ENCODE data around the gene CTR9. TPM values are rescaled to one million over a fixed set of nuclear protein-coding genes. Genes with fewer than 3 reads are reported as not detected.
"Not testable (repeated sequence)": the region's sequence is repeated elsewhere in the genome, so short reads cannot be mapped to it uniquely, and the experiment has no call there.

The CTR9 gene
- polyA plus RNA-seq, 1 of the 3 experiments (the other 2 are of a cell fraction): 10.1 TPM

DNA sequence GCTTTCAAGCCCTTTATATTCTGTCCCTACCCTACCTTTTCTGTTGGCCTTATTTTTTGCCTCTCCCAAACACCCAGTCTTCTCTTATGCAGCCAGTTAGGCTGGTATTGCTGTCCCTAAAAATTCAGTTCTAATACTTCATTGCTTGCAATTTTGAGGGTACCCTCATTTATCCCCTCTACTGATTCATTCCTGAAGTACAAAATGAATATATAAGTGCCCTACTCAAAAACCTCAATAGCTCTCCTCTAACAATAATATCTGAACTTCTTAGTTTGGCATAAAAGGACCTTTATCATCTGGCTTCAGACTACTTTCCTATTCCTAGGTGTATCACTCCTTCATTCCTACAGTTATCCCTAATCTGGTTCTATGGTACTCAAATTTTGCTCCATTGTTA, 62.9 kb downstream of the CTR9 start:
- no peak overlapping the region for H3K4me2 ChIP-seq
- no peaks in the 10 kb centered on the region for H3K9me3 ChIP-seq
- DNase-seq: no peak
- peaks cover 0 to 5% of the 10 kb centered on the region in 2 experiments for H3K36me3 ChIP-seq (replicated peaks in 1 of 2; ENCODE audit: control insufficient read depth in 1 of 2, insufficient read depth in 2 of 2, low read length in 1 of 2)
- H3K27me3 ChIP-seq (ENCODE audit: insufficient read depth): no peaks in the 10 kb centered on the region
- no peak overlapping the region for H3K27ac ChIP-seq (ENCODE audit: low read depth in 2 of 2, low read length in 1 of 2)
- H3K9me2 ChIP-seq: no peaks in the 10 kb centered on the region
- ChIA-PET POLR2A (no interaction called here), CTCF (interaction anchor here (1.0 to 1.8 kb wide), 2 partner anchors 19 to 21 kb away, joined by 3 to 6 read pairs; no protein-coding TSS in a partner anchor)
- TF ChIP-seq FOXJ3 (CRISPR knock-in tag; IDR thresholded peaks at IDR 0.05): no peak
- no peak for TF ChIP-seq GATA2 (CRISPR knock-in tag; IDR thresholded peaks at IDR 0.05)
- no peak overlapping the region for H3K9ac ChIP-seq
- H2AFZ ChIP-seq (ENCODE audit: low read depth): no peak overlapping the region
- H4K20me1 ChIP-seq (ENCODE audit: insufficient read depth): no peaks in the 10 kb centered on the region
- peaks cover 8% of the 10 kb centered on the region; the same call in 1 of the 2 replicates for H3K79me2 ChIP-seq (ENCODE audit: insufficient read depth)
- H3F3A ChIP-seq (replicated peaks; ENCODE audit: insufficient read depth): peaks cover 17% of the 10 kb centered on the region
- no peak overlapping the region for H3K4me3 ChIP-seq (ENCODE audit: low read depth in 2 of 2, low read length in 1 of 2)
- H3K4me1 ChIP-seq (ENCODE audit: control insufficient read depth in 1 of 2, insufficient read depth in 2 of 2, low read depth in 1 of 2, low read length in 1 of 2): no peaks in the 10 kb centered on the region; a peak in 3 of 4 replicates

DNA sequence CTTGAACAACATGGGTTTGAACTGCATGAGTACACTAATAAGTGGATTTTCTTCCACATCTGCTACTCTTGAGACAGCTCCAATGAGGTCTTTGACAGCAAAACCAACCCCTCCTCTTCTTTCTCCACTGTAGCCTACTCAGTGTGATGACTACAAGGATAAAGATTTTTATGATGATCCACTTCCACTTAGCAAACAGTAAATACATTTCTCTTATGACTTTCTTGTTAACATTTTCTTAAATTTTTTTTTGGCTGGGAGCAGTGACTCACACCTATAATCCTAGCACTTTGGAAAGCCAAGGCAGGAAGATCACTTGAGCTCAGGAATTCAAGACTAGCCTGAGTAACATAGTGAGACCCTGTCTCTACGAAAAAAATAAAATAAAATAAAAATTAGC, 67.5 kb downstream of the CTR9 start:
- TF ChIP-seq JUND (IDR thresholded peaks at IDR 0.05): peak; percentile 58
- TF ChIP-seq RFX5 (IDR thresholded peaks at IDR 0.05; ENCODE audit: low read length): no peak
- TF ChIP-seq TAF1 (IDR thresholded peaks at IDR 0.05; ENCODE audit: borderline replicate concordance, low read depth, low read length): no peak
- TF ChIP-seq MXI1 (IDR thresholded peaks at IDR 0.05; ENCODE audit: low read depth, low read length): no peak
- 0 out of 2 replicates have a peak, but pooled peaks have one; percentile 10 for TF ChIP-seq TCF12 (IDR thresholded peaks at IDR 0.05)
- TF ChIP-seq FOSL2 (IDR thresholded peaks at IDR 0.05; ENCODE audit: borderline replicate concordance, low read depth): peak; percentile 42; the same call in 1 of the 2 replicates
- TF ChIP-seq PBX3 (IDR thresholded peaks at IDR 0.05): no peak
- TF ChIP-seq, protein P1, sequence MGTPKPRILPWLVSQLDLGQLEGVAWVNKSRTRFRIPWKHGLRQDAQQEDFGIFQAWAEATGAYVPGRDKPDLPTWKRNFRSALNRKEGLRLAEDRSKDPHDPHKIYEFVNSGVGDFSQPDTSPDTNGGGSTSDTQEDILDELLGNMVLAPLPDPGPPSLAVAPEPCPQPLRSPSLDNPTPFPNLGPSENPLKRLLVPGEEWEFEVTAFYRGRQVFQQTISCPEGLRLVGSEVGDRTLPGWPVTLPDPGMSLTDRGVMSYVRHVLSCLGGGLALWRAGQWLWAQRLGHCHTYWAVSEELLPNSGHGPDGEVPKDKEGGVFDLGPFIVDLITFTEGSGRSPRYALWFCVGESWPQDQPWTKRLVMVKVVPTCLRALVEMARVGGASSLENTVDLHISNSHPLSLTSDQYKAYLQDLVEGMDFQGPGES (IDR thresholded peaks at IDR 0.05; ENCODE audit: low read depth, low read length): no peak
- no peak for TF ChIP-seq SMC3 (IDR thresholded peaks at IDR 0.05; ENCODE audit: low read depth, low read length)
- H3K4me1 ChIP-seq (ENCODE audit: control insufficient read depth in 1 of 2, insufficient read depth in 2 of 2, low read depth in 1 of 2, low read length in 1 of 2): no peaks in the 10 kb centered on the region; a peak in 1 of 4 replicates
- POLR2A ChIA-PET: no interaction called here
- no peaks in the 10 kb centered on the region for H3K36me3 ChIP-seq (replicated peaks in 1 of 2; ENCODE audit: control insufficient read depth in 1 of 2, insufficient read depth in 2 of 2, low read length in 1 of 2)
- H3K9ac ChIP-seq: no peak overlapping the region
- no peaks in the 10 kb centered on the region for H3K27me3 ChIP-seq (ENCODE audit: insufficient read depth)
- H3K9me3 ChIP-seq: no peaks in the 10 kb centered on the region
- H2AFZ ChIP-seq (ENCODE audit: low read depth): no peak overlapping the region
- peaks cover 18% of the 10 kb centered on the region for H3F3A ChIP-seq (replicated peaks; ENCODE audit: insufficient read depth)
- H3K27ac ChIP-seq (ENCODE audit: low read depth in 2 of 2, low read length in 1 of 2): peak overlapping the region in 1 of 2 experiments; percentile 51; a peak in 2 of 4 replicates
- WGBS (ENCODE audit: low lambda C conversion rate): 35% methylated on average over 1 of the region's 1 CpG
- H4K20me1 ChIP-seq (ENCODE audit: insufficient read depth): no peaks in the 10 kb centered on the region
- H3K79me2 ChIP-seq (ENCODE audit: insufficient read depth): no peaks in the 10 kb centered on the region
- no peaks in the 10 kb centered on the region for H3K9me2 ChIP-seq
- H3K4me2 ChIP-seq: no peak overlapping the region
- no peak for DNase-seq
- no peak overlapping the region for H3K4me3 ChIP-seq (ENCODE audit: low read depth in 2 of 2, low read length in 1 of 2)
- CTCF ChIA-PET: interaction anchor here (0.7 to 1.7 kb wide), 2 partner anchors 12 to 48 kb away, joined by 3 to 4 read pairs; no protein-coding TSS in a partner anchor

DNA sequence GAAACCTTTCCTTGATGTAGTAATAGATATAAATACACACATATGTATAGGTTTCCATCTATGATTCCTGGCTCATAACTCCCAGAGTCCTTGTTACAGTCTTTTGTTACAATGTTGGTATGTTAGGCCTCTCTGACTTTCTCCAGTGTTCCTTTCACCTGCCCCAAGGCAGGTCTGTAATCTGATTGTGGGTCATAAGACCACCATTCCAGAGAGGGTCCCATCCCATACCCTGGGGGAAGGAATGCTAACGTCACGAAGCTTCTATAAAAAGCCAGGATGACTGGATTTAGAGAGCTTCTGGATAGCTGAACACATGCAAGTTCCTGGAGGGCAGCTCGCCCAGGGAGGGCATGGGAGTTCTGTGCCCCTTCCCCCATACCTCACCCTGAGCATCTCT, 71.4 kb downstream of the CTR9 start:
- WGBS (ENCODE audit: low lambda C conversion rate): 91% methylated on average over 3 of the region's 3 CpGs
- POLR2A ChIA-PET, H3K4me2 ChIP-seq: not testable (repeated sequence)

More for the DNA sequence above, 71.4 kb downstream of the CTR9 start:
- DNase-seq; H3K79me2 ChIP-seq (ENCODE audit: insufficient read depth); H3K27ac ChIP-seq (ENCODE audit: low read depth in 2 of 2, low read length in 1 of 2); H3K4me3 ChIP-seq (ENCODE audit: low read depth in 2 of 2, low read length in 1 of 2); H3K27me3 ChIP-seq (ENCODE audit: insufficient read depth); CTCF ChIA-PET; H3K9me3 ChIP-seq; H2AFZ ChIP-seq (ENCODE audit: low read depth); H3K9ac ChIP-seq; H3K4me1 ChIP-seq (ENCODE audit: control insufficient read depth in 1 of 2, insufficient read depth in 2 of 2, low read depth in 1 of 2, low read length in 1 of 2); H3K9me2 ChIP-seq; H3K36me3 ChIP-seq (replicated peaks in 1 of 2; ENCODE audit: control insufficient read depth in 1 of 2, insufficient read depth in 2 of 2, low read length in 1 of 2); H4K20me1 ChIP-seq (ENCODE audit: insufficient read depth): not testable (repeated sequence)
- peaks cover 12% of the 10 kb centered on the region for H3F3A ChIP-seq (replicated peaks; ENCODE audit: insufficient read depth)

Measured in SK-N-SH (cell line).